Measurements from ENCODE around the gene TMEM267. TPM values are rescaled to one million over a fixed set of nuclear protein-coding genes. Genes with fewer than 3 reads are reported as not detected.

Gene TMEM267
- total and polyA plus RNA-seq, 2 experiments from 2014 or later: 6.5 to 11.2 TPM

DNA sequence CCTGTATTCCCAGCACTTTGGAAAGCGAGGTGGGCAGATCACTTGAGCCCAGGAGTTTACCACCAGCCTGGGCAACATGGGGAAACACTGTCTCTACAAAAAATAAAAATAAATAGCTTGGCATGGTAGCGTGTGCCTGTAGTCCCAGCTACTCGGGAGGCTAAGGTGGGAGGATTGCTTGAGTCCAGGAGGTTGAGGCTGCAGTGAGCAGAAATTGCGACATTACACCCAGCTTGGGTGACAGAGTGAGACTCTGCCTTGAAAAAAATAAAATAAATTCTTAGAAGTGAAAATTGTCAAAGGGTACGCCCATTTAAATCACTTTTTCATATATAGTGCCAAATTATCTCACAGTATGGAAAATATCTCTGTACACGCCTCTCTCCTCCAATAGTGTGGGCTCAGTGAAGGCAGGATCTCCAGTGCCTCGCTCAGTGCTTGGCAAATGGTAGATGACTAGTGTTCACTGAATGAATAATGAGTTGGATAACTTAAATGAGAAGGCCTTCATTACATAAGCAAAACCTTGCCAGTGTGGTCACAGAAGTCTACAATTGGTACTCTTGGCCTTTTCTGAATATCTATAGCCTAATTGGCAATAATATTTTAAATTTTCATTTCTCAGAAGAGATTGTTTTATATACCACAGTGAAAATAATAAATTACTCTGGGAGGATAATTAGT lies 62.1 kb downstream of the TMEM267 start:
- Mint-ChIP-seq H3K27me3 (ENCODE audit: insufficient read depth, low read depth, poor library complexity) (no peaks in the 10 kb centered on the region), H3K4me1 (peaks cover 4% of the 10 kb centered on the region; the same call in 2 of the 3 replicates), H3K9me3 (peaks cover 3% of the 10 kb centered on the region; the same call in 2 of the 3 replicates), H3K4me3 (no peak overlapping the region), H3K36me3 (ENCODE audit: low read depth) (no peaks in the 10 kb centered on the region), H3K27ac (no peak overlapping the region)
- ATAC-seq (no peak), DNase-seq (ENCODE audit: low spot score) (no peak)
- no peak for TF ChIP-seq ZNF114 (CRISPR knock-in tag; IDR thresholded peaks at IDR 0.05)
- no peak for TF ChIP-seq POLR2AphosphoS5 (IDR thresholded peaks at IDR 0.05; ENCODE audit: low read depth)
- TF ChIP-seq EZH2 (IDR thresholded peaks at IDR 0.05; ENCODE audit: low read depth, unreplicated experiment): no peak
- no peak for TF ChIP-seq ZNF331 (CRISPR knock-in tag; IDR thresholded peaks at IDR 0.05; ENCODE audit: low read depth)
- no peak for TF ChIP-seq NANOG (IDR thresholded peaks at IDR 0.05; ENCODE audit: borderline replicate concordance)
- TF ChIP-seq, protein P1, sequence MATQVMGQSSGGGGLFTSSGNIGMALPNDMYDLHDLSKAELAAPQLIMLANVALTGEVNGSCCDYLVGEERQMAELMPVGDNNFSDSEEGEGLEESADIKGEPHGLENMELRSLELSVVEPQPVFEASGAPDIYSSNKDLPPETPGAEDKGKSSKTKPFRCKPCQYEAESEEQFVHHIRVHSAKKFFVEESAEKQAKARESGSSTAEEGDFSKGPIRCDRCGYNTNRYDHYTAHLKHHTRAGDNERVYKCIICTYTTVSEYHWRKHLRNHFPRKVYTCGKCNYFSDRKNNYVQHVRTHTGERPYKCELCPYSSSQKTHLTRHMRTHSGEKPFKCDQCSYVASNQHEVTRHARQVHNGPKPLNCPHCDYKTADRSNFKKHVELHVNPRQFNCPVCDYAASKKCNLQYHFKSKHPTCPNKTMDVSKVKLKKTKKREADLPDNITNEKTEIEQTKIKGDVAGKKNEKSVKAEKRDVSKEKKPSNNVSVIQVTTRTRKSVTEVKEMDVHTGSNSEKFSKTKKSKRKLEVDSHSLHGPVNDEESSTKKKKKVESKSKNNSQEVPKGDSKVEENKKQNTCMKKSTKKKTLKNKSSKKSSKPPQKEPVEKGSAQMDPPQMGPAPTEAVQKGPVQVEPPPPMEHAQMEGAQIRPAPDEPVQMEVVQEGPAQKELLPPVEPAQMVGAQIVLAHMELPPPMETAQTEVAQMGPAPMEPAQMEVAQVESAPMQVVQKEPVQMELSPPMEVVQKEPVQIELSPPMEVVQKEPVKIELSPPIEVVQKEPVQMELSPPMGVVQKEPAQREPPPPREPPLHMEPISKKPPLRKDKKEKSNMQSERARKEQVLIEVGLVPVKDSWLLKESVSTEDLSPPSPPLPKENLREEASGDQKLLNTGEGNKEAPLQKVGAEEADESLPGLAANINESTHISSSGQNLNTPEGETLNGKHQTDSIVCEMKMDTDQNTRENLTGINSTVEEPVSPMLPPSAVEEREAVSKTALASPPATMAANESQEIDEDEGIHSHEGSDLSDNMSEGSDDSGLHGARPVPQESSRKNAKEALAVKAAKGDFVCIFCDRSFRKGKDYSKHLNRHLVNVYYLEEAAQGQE (IDR thresholded peaks at IDR 0.05; ENCODE audit: unreplicated experiment): no peak
- TF ChIP-seq EZH2phosphoT487 (IDR thresholded peaks at IDR 0.05; ENCODE audit: unreplicated experiment): no peak
- no peak for TF ChIP-seq CREB1 (CRISPR knock-in tag; IDR thresholded peaks at IDR 0.05; ENCODE audit: low read depth)
- TF ChIP-seq CTCF (conservative IDR thresholded peaks at IDR 0.05; ENCODE audit: low read depth in 2 of 2): no peak
- TF ChIP-seq STAT1 (IDR thresholded peaks at IDR 0.05; ENCODE audit: unreplicated experiment): no peak
- TF ChIP-seq, protein P2, sequence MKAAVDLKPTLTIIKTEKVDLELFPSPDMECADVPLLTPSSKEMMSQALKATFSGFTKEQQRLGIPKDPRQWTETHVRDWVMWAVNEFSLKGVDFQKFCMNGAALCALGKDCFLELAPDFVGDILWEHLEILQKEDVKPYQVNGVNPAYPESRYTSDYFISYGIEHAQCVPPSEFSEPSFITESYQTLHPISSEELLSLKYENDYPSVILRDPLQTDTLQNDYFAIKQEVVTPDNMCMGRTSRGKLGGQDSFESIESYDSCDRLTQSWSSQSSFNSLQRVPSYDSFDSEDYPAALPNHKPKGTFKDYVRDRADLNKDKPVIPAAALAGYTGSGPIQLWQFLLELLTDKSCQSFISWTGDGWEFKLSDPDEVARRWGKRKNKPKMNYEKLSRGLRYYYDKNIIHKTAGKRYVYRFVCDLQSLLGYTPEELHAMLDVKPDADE (IDR thresholded peaks at IDR 0.05): no peak
- TF ChIP-seq JUNB (IDR thresholded peaks at IDR 0.05; ENCODE audit: unreplicated experiment): no peak
- no peak for TF ChIP-seq ZNF462 (CRISPR knock-in tag; IDR thresholded peaks at IDR 0.05)
- no peak overlapping the region for H3K27ac ChIP-seq (ENCODE audit: low read depth)
- no peaks in the 10 kb centered on the region for H3K27me3 ChIP-seq (ENCODE audit: insufficient read depth)
- H3K4me1 ChIP-seq (ENCODE audit: insufficient read depth): no peaks in the 10 kb centered on the region
- no peaks in the 10 kb centered on the region for H3F3A ChIP-seq (replicated peaks; ENCODE audit: low read depth)
- H3K4me2 ChIP-seq: no peak overlapping the region
- 0 out of 2 replicates have a peak, but pooled peaks cover 6% of the 10 kb centered on the region for H3K9me2 ChIP-seq (ENCODE audit: insufficient read depth)
- no peaks in the 10 kb centered on the region for H3K79me2 ChIP-seq (replicated peaks; ENCODE audit: insufficient read depth)
- no peaks in the 10 kb centered on the region for H4K20me1 ChIP-seq (replicated peaks; ENCODE audit: insufficient read depth)
- H3K36me3 ChIP-seq (ENCODE audit: insufficient read depth): no peaks in the 10 kb centered on the region
- no peak overlapping the region for H3K4me3 ChIP-seq
- no peak overlapping the region for H2AFZ ChIP-seq
